Ascending aorta (tissue), 2 donors: ENCODE measurements around the gene IL31RA. TPM values are rescaled to one million over a fixed set of nuclear protein-coding genes. Genes with fewer than 3 reads are reported as not detected.

ENCODE experiments used
- DNase-seq, 2 donors: peaks; one replicate each; pipeline ENCODE4 v3.0.0-alpha.2; 2019; ENCODE audit warnings: low spot score in 2 of 2
- H3K27ac ChIP-seq, 2 donors: fragments of 200-600 bp; sonication (generic); one replicate each; pipeline ENCODE4 v1.5.1; 2016 to 2017; ENCODE audit warnings: mild to moderate bottlenecking in 1 of 2
- H3K27me3 ChIP-seq: fragments of 200-600 bp; sonication (generic); one replicate; pipeline ENCODE4 v1.5.1; 2017
- H3K36me3 ChIP-seq, 2 donors: fragments of 200-600 bp; sonication (generic); one replicate each; pipeline ENCODE4 v1.5.1; 2016
- H3K4me1 ChIP-seq, 2 donors: fragments of 200-600 bp; sonication (generic); one replicate each; pipeline ENCODE4 v1.5.1; 2016 to 2017; ENCODE audit warnings: mild to moderate bottlenecking in 1 of 2
- H3K4me3 ChIP-seq, 2 donors: fragments of 200-600 bp; sonication (generic); one replicate each; pipeline ENCODE4 v1.5.1; 2016 to 2017; ENCODE audit warnings: mild to moderate bottlenecking in 1 of 2
- H3K9me3 ChIP-seq, 2 donors: fragments of 200-600 bp; sonication (generic); one replicate each; pipeline ENCODE4 v1.5.1; 2016
- CTCF ChIP-seq, 3 experiments: fragments of 200-600 bp in 2 of 3; fragments of 450-650 bp in 1 of 3; sonication (generic) in 2 of 3; IDR thresholded peaks; one replicate each; pipeline ENCODE4 v1.5.1; 2016 to 2019; ENCODE audit warnings: antibody characterized with exemption in 3 of 3, mild to moderate bottlenecking in 1 of 3, moderate library complexity in 1 of 3
- intact Hi-C: fragments of 100-400 bp; cut with DNase I; formaldehyde crosslinking; loops from one replicate; pipeline ENCODE4 v1.15.1; 2023
- total RNA-seq: library from RNA; depleted of rRNA; stranded (reverse); fragments of >200 nt; gene quantifications from one replicate; pipeline ENCODE4 v1.1.0, GENCODE V29; 2016

The IL31RA gene
- total RNA-seq, 1 donor from 2014 or later: not detected

- intact Hi-C loops: loop anchor here (10.0 kb wide), 1 partner anchor 902 kb away; no protein-coding TSS in a partner anchor
Observed at GRCh38 chr5:55932700-55933099, 81.5 kb downstream of the IL31RA start.

GRCh38 chr5:55933377-55934114 lies 82.4 kb downstream of the IL31RA start:
- Histone ChIP-seq H3K27me3 (no peaks in the 10 kb centered on the region), H3K9me3 (no peaks in the 10 kb centered on the region), H3K4me3 (no peak overlapping the region), H3K36me3 (peaks cover 3 to 10% of the 10 kb centered on the region in 2 donors), H3K4me1 (peaks cover 0 to 4% of the 10 kb centered on the region in 2 donors), H3K27ac (no peak overlapping the region)
- intact Hi-C loops: loop anchor here (10.0 kb wide), 1 partner anchor 901 kb away; no protein-coding TSS in a partner anchor
- TF ChIP-seq CTCF (IDR thresholded peaks at IDR 0.05): no peak
- no peak for DNase-seq

More at GRCh38 chr5:55932700-55933099, 81.5 kb downstream of the IL31RA start:
- Histone ChIP-seq H3K36me3 (peaks cover 0 to 5% of the 10 kb centered on the region in 2 donors), H3K4me3 (no peak overlapping the region), H3K9me3 (no peaks in the 10 kb centered on the region), H3K27me3 (no peaks in the 10 kb centered on the region), H3K4me1 (peaks cover 0 to 4% of the 10 kb centered on the region in 2 donors), H3K27ac (no peak overlapping the region)
- no peak for DNase-seq
- no peak for TF ChIP-seq CTCF (IDR thresholded peaks at IDR 0.05)

GRCh38 chr5:55934115-55934613 lies 83.0 kb downstream of the IL31RA start:
- Histone ChIP-seq H3K36me3 (peaks cover 3 to 16% of the 10 kb centered on the region in 2 donors), H3K27me3 (no peaks in the 10 kb centered on the region), H3K4me3 (no peak overlapping the region), H3K4me1 (peaks cover 0 to 4% of the 10 kb centered on the region in 2 donors), H3K27ac (no peak overlapping the region), H3K9me3 (no peaks in the 10 kb centered on the region)
- DNase-seq: no peak
- TF ChIP-seq CTCF (IDR thresholded peaks at IDR 0.05): no peak
- intact Hi-C loops: loop anchor here (10.0 kb wide), 1 partner anchor 901 kb away; no protein-coding TSS in a partner anchor

GRCh38 chr5:55934720-55935119 lies 83.6 kb downstream of the IL31RA start:
- intact Hi-C loops: loop anchor here (5.0 to 10.0 kb wide), 2 partner anchors 333 to 900 kb away; no protein-coding TSS in a partner anchor
- Histone ChIP-seq H3K4me1 (peaks cover 0 to 4% of the 10 kb centered on the region in 2 donors), H3K27me3 (no peaks in the 10 kb centered on the region), H3K27ac (no peak overlapping the region), H3K36me3 (peaks cover 3 to 22% of the 10 kb centered on the region in 2 donors), H3K4me3 (no peak overlapping the region), H3K9me3 (no peaks in the 10 kb centered on the region)
- DNase-seq: no peak
- no peak for TF ChIP-seq CTCF (IDR thresholded peaks at IDR 0.05)

- TF ChIP-seq CTCF (IDR thresholded peaks at IDR 0.05): no peak
- no peaks in the 10 kb centered on the region for H3K27me3 ChIP-seq
- no peaks in the 10 kb centered on the region for H3K9me3 ChIP-seq
- no peak for DNase-seq
- peaks cover 0 to 4% of the 10 kb centered on the region in 2 donors for H3K4me1 ChIP-seq
- H3K4me3 ChIP-seq: no peak overlapping the region
- peaks cover 5 to 27% of the 10 kb centered on the region in 2 donors for H3K36me3 ChIP-seq
- no peak overlapping the region for H3K27ac ChIP-seq
- intact Hi-C loops: loop anchor here (5.0 to 10.0 kb wide), 2 partner anchors 332 to 899 kb away; no protein-coding TSS in a partner anchor
Observed at GRCh38 chr5:55935371-55935770, 84.2 kb downstream of the IL31RA start.
